Tibial nerve (tissue), 4 donors: ENCODE data around the gene PRRC2C. TPM values are rescaled to one million over a fixed set of nuclear protein-coding genes. Genes with fewer than 3 reads are reported as not detected.
"Not testable (repeated sequence)": the region's sequence is repeated elsewhere in the genome, so short reads cannot be mapped to it uniquely, and the experiment has no call there.

ENCODE experiments used
- DNase-seq, 2 donors: peaks; one replicate each; pipeline ENCODE4 v3.0.0-alpha.2; 2019; ENCODE audit warnings: low spot score in 2 of 2
- H3K27ac ChIP-seq, 4 donors: fragments of 200-600 bp; sonication (generic) in 3 of 4; one replicate each; pipeline ENCODE4 v1.5.1; 2017 to 2019; ENCODE audit warnings: mild to moderate bottlenecking in 1 of 4
- H3K27me3 ChIP-seq, 2 donors: fragments of 200-600 bp; sonication (generic) in 1 of 2; one replicate each; pipeline versions ENCODE4 v1.5.1 to v1.6.0; 2017 to 2019
- H3K36me3 ChIP-seq, 3 donors: fragments of 200-600 bp; sonication (generic); one replicate each; pipeline ENCODE4 v1.5.1; 2018 to 2019
- H3K4me1 ChIP-seq, 4 donors: fragments of 200-600 bp; sonication (generic) in 3 of 4; one replicate each; pipeline ENCODE4 v1.5.1; 2017 to 2019
- H3K4me3 ChIP-seq, 4 donors: fragments of 200-600 bp; sonication (generic) in 3 of 4; one replicate each; pipeline ENCODE4 v1.5.1; 2017 to 2019; ENCODE audit warnings: mild to moderate bottlenecking in 1 of 4, moderate library complexity in 1 of 4
- H3K9me3 ChIP-seq, 4 donors: fragments of 200-600 bp; sonication (generic) in 3 of 4; one replicate each; pipeline ENCODE4 v1.5.1; 2017 to 2019
- EP300 ChIP-seq, 2 donors: sonication (generic); formaldehyde crosslinking; IDR thresholded peaks; one replicate each; pipeline ENCODE4 v1.6.1; 2017; ENCODE audit warnings: antibody characterized with exemption in 2 of 2, mild to moderate bottlenecking in 1 of 2
- POLR2A ChIP-seq, 2 donors: fragments of 450-650 bp; IDR thresholded peaks; one replicate each; pipeline ENCODE4 v1.6.1; 2017; ENCODE audit warnings: antibody characterized with exemption in 2 of 2, mild to moderate bottlenecking in 2 of 2, moderate library complexity in 2 of 2
- WGBS, 2 donors: methylation state at CpG; one replicate each; pipeline ENCODE4 v1.1.5; 2018; 5-methylcytosine and 5-hydroxymethylcytosine counted together
- total RNA-seq, 4 donors: library from RNA; depleted of rRNA; stranded (reverse); fragments of >200 nt; gene quantifications; one replicate each; pipeline ENCODE4 v1.1.0, GENCODE V29; 2016
- TF ChIP-seq, protein P1 (sequence below), 5 experiments: fragments of 200-600 bp in 3 of 5; fragments of 450-650 bp in 2 of 5; sonication (generic) in 3 of 5; IDR thresholded peaks; one replicate each; pipeline ENCODE4 v1.5.1; 2016 to 2019; ENCODE audit warnings: antibody characterized with exemption in 5 of 5, mild to moderate bottlenecking in 3 of 5, moderate library complexity in 2 of 5

Gene PRRC2C
- total RNA-seq, 4 donors from 2014 or later = 69.8 to 91.6 (median 80.2) TPM

DNA sequence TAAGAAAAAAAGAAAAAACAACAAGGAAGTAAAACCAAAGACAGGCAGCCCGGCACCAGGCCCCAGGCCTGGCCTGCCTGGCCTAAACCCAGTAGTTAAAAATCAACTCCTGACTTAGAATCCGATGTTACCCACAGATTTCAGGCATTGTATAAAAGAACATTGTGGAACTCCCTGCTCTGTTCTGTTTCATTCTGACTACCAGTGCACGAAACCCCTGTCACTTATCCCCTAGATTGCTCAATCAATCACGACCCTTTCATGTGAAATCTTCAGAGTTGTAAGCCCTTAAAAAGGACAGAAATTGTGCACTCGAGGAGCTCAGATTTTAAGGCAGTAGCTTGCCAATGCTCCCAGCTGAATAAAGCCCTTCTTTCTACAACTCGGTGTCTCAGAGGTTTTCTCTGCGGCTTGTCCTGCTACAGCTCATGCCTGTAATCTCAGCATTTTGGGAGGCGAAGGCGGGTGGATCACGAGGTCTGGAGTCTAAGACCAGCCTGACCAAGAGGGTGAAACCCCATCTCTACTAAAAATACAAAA, 121.1 kb downstream of the PRRC2C start:
- TF ChIP-seq POLR2A (IDR thresholded peaks at IDR 0.05) (no peak), EP300 (IDR thresholded peaks at IDR 0.05) (no peak)
- TF ChIP-seq, protein P1, sequence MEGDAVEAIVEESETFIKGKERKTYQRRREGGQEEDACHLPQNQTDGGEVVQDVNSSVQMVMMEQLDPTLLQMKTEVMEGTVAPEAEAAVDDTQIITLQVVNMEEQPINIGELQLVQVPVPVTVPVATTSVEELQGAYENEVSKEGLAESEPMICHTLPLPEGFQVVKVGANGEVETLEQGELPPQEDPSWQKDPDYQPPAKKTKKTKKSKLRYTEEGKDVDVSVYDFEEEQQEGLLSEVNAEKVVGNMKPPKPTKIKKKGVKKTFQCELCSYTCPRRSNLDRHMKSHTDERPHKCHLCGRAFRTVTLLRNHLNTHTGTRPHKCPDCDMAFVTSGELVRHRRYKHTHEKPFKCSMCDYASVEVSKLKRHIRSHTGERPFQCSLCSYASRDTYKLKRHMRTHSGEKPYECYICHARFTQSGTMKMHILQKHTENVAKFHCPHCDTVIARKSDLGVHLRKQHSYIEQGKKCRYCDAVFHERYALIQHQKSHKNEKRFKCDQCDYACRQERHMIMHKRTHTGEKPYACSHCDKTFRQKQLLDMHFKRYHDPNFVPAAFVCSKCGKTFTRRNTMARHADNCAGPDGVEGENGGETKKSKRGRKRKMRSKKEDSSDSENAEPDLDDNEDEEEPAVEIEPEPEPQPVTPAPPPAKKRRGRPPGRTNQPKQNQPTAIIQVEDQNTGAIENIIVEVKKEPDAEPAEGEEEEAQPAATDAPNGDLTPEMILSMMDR (IDR thresholded peaks at IDR 0.05) = no peak
- Histone ChIP-seq H3K4me3 (no peak overlapping the region), H3K27ac (no peak overlapping the region), H3K27me3 (no peaks in the 10 kb centered on the region), H3K9me3 (no peaks in the 10 kb centered on the region), H3K36me3 (no peaks in the 10 kb centered on the region), H3K4me1 (no peaks in the 10 kb centered on the region)
- DNase-seq = no peak
- 61 to 65% methylated on average over 10 of the region's 10 CpGs for WGBS, 2 donors

DNA sequence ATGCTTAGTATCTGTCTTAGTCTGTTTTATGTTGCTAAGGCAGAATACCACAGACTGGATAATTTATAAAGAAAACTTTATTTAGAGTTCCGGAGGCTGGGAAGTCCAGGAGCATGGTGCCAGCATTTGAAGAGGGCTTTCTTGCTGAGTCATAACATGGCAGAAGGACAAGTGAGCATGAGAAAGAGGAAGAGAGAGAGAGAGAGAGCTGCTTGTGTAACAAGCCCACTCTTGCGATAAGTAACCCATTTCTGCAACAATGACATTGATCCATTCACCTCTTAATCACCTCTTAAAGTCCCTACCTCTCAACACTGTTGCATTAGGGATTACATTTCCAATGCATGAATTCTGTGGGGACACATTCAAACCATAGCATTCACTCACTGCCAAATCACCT, 125.1 kb downstream of the PRRC2C start:
- H3K36me3 ChIP-seq = no peaks in the 10 kb centered on the region
- WGBS, 2 donors = 66 to 75% methylated on average over 2 of the region's 2 CpGs
- no peaks in the 10 kb centered on the region for H3K9me3 ChIP-seq
- H3K4me3 ChIP-seq = no peak overlapping the region
- H3K4me1 ChIP-seq = no peaks in the 10 kb centered on the region
- TF ChIP-seq, protein P1 (IDR thresholded peaks at IDR 0.05) = no peak
- TF ChIP-seq EP300 (IDR thresholded peaks at IDR 0.05) = no peak
- no peak for TF ChIP-seq POLR2A (IDR thresholded peaks at IDR 0.05)
- no peak overlapping the region for H3K27ac ChIP-seq
- H3K27me3 ChIP-seq = no peaks in the 10 kb centered on the region
- DNase-seq = no peak

DNA sequence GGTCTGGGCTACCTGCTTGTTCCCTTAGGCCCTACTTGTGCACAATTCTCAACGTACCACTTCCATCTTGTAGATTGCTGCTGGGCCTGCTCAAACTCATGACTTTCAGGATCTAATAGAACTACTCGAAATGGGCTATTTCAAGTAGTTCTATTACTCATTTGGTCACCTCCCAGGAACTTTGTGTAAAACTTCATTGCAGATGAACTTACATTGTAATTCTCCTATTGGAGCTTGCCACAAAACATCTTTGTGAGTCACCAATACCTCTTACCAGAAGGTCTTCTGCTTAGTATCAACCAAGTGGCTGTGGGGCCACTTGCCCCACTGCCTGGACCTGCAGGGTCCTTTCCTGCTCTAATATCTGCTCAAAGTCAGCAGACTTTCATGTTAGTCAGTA, 126.0 kb downstream of the PRRC2C start:
- WGBS, 2 donors = 85 to 88% methylated on average over 2 of the region's 2 CpGs
- no peaks in the 10 kb centered on the region for H3K27me3 ChIP-seq
- no peaks in the 10 kb centered on the region for H3K36me3 ChIP-seq
- H3K4me1 ChIP-seq = no peaks in the 10 kb centered on the region
- DNase-seq = no peak
- TF ChIP-seq EP300 (IDR thresholded peaks at IDR 0.05) (no peak), POLR2A (IDR thresholded peaks at IDR 0.05) (no peak)
- TF ChIP-seq, protein P1 (IDR thresholded peaks at IDR 0.05) = no peak
- no peaks in the 10 kb centered on the region for H3K9me3 ChIP-seq
- H3K27ac ChIP-seq = no peak overlapping the region
- no peak overlapping the region for H3K4me3 ChIP-seq

DNA sequence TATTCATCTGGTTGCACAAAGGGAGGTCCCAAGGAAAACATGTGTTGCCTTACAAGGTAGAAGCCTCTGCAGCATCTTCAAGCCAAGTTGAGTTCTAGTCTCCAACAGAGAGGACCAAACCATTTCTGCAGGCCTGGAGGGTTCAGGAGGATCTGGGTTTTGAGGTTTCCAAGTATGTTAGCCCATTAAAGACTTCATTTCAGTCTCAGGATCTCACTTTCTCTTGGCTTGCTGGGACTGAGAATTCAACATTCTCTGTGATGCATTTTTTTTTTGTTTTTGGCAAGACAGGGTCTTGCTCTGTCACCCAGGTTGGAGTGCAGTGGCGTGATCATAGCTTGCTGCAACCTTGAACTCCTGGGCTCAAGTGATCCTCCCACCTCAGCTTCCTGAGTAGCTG, 128.0 kb downstream of the PRRC2C start:
- no peak overlapping the region for H3K4me3 ChIP-seq
- WGBS, 2 donors = 86 to 89% methylated on average over 1 of the region's 1 CpG
- H3K27me3 ChIP-seq = no peaks in the 10 kb centered on the region
- no peak overlapping the region for H3K27ac ChIP-seq
- no peaks in the 10 kb centered on the region for H3K4me1 ChIP-seq
- no peak for DNase-seq
- no peaks in the 10 kb centered on the region for H3K9me3 ChIP-seq
- TF ChIP-seq, protein P1 (IDR thresholded peaks at IDR 0.05) = no peak
- TF ChIP-seq EP300 (IDR thresholded peaks at IDR 0.05) (no peak), POLR2A (IDR thresholded peaks at IDR 0.05) (no peak)
- H3K36me3 ChIP-seq = no peaks in the 10 kb centered on the region

DNA sequence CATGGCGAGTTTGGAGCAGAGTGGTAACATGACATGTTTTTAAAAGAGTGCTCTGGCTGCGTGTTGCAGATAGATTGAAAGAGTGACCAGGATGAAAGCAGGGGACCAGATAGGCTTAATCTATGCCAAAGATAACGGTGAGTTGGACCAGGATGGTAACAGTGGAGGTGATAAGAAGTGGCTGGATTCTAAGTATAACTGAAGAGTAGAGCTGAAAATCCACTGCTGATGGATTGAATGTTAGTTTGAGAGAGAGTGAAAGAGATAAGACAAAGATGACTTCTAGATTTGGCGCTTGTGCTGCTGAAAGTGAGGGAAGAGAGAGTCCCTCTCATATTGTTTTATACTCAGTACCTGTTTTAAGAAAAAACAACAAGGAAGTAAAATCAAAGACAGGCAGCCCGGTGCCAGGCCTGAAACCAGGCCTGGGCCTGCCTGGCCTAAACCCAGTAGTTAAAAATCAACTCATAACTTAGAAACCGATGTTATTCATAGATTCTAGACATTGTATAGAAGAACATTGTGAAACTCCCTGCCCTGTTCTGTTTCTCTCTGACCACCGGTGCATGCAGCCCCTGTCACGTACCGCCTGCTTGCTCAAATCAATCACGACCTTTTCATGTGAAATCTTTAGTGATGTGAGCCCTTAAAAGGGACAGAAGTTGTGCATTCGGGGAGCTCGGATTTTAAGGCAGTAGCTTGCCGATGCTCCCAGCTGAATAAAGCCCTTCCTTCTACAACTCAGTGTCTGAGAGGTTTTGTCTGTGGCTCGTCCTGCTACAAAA, 130.0 kb downstream of the PRRC2C start:
- H3K9me3 ChIP-seq, H3K4me3 ChIP-seq, H3K27ac ChIP-seq, H3K36me3 ChIP-seq, H3K27me3 ChIP-seq, H3K4me1 ChIP-seq, DNase-seq: not testable (repeated sequence)
- WGBS, 2 donors = 85% methylated on average over 14 of the region's 14 CpGs
